GM12878 (cell line): ENCODE results near the gene DOLPP1. TPM values are rescaled to one million over a fixed set of nuclear protein-coding genes. Genes with fewer than 3 reads are reported as not detected.

Experiments
- ATAC-seq: fragments of 200-7000 bp; cut with Tn5 transposase; 3 replicates; pipeline ENCODE4 v1.9.1; 2020; ENCODE audit warnings: mild to moderate bottlenecking, moderate library complexity
- BruUV-seq: library from RNA; stranded (reverse); fragments of 400-500 nt; replicated peaks from 2 replicates; lab custom pipeline; 2021; lab: Mats Ljungman, UMichigan
- CTCF ChIA-PET: fragments of 300-600 bp; sonication (Branson Sonifier 250); formaldehyde crosslinking; extraction: SDS; loops from one replicate; lab custom pipeline; 2021; ENCODE audit warnings: inconsistent platforms; lab: Yijun Ruan, JAX
- POLR2A ChIA-PET: fragments of 350-600 bp; formaldehyde crosslinking; extraction: SDS; loops from one replicate; lab custom pipeline; 2021; ENCODE audit warnings: inconsistent platforms; lab: Charles Lee
- RAD21 ChIA-PET: fragments of 300-600 bp; sonication (Branson Sonifier 250); formaldehyde crosslinking; loops from one replicate; lab custom pipeline; 2023; ENCODE audit warnings: antibody characterized with exemption; ENCODE audit not compliant: unreplicated experiment; lab: Charles Lee
- SMC1A ChIA-PET: fragments of 300-600 bp; sonication (Branson Sonifier 250); formaldehyde crosslinking; loops from one replicate; lab custom pipeline; 2023; ENCODE audit not compliant: unreplicated experiment, uncharacterized antibody; lab: Charles Lee
- DNase-seq: peaks from one replicate; pipeline ENCODE4 v3.0.0-alpha.2; 2011; ENCODE audit warnings: low read depth, low spot score
- FAIRE-seq: peaks from 3 replicates; lab custom pipeline; 2011; peaks lifted over from hg19 to GRCh38; lab: Jason Lieb, UNC
- H2AFZ ChIP-seq: 2 replicates; pipeline ENCODE4 v1.6.0; 2011; ENCODE audit warnings: low read depth, low read length, control low read depth; ENCODE audit not compliant: control insufficient read depth
- H3K27ac ChIP-seq: 2 replicates; pipeline ENCODE4 v1.5.1; 2011; ENCODE audit warnings: control low read depth; ENCODE audit not compliant: control insufficient read depth, insufficient read depth
- H3K27me3 ChIP-seq, 2 experiments: replicated peaks in 1 of 2; 2 replicates each; pipeline versions ENCODE4 v1.6.0 to v1.6.1; 2011; ENCODE audit warnings: low read length in 1 of 2; ENCODE audit not compliant: control insufficient read depth in 2 of 2, insufficient read depth in 2 of 2
- H3K36me3 ChIP-seq, 2 experiments: 2 replicates each; pipeline ENCODE4 v1.5.1; 2011; ENCODE audit warnings: low read length in 1 of 2; ENCODE audit not compliant: control insufficient read depth in 2 of 2, insufficient read depth in 2 of 2
- H3K4me1 ChIP-seq: 2 replicates; pipeline ENCODE4 v1.6.1; 2011; ENCODE audit warnings: mild to moderate bottlenecking, low read length, moderate library complexity, mixed read lengths; ENCODE audit not compliant: control insufficient read depth, insufficient read depth
- H3K4me2 ChIP-seq: 2 replicates; pipeline ENCODE4 v1.6.0; 2011; ENCODE audit warnings: control low read depth; ENCODE audit not compliant: control insufficient read depth, insufficient read depth
- H3K4me3 ChIP-seq: fragments of 200-600 bp; sonication (generic); 2 replicates; pipeline ENCODE4 v1.5.1; 2016
- H3K79me2 ChIP-seq: 2 replicates; pipeline ENCODE4 v1.6.0; 2011; ENCODE audit warnings: low read length; ENCODE audit not compliant: control insufficient read depth, insufficient read depth
- H3K9ac ChIP-seq: 2 replicates; pipeline ENCODE4 v1.8.0; 2011; ENCODE audit warnings: low read length, control low read depth, mixed read lengths; ENCODE audit not compliant: control insufficient read depth, insufficient read depth
- H3K9me3 ChIP-seq: replicated peaks from 3 replicates; pipeline ENCODE4 v1.5.1; 2011; ENCODE audit warnings: mild to moderate bottlenecking, low read length; ENCODE audit not compliant: control insufficient read depth, insufficient read depth
- H4K20me1 ChIP-seq: 2 replicates; pipeline ENCODE4 v1.6.0; 2011; ENCODE audit not compliant: control insufficient read depth, insufficient read depth
- BHLHE40 ChIP-seq, 2 experiments: fragments of 450-650 bp in 1 of 2; IDR thresholded peaks; 2 replicates each; pipeline ENCODE4 v1.6.1; 2011 to 2017; ENCODE audit warnings: low read depth in 2 of 2, borderline replicate concordance in 1 of 2, improper control_type of control experiment in 1 of 2, low read length in 1 of 2, mild to moderate bottlenecking in 1 of 2
- CTCF ChIP-seq, 3 experiments: IDR thresholded peaks in 2 of 3; conservative IDR thresholded peaks in 1 of 3; 2 replicates each; pipeline ENCODE4 v1.5.1; 2011; ENCODE audit warnings: low read depth in 3 of 3, low read length in 3 of 3, mild to moderate bottlenecking in 3 of 3, control low read depth in 2 of 3, moderate library complexity in 2 of 3, inconsistent platforms in 1 of 3, mixed read lengths in 1 of 3; ENCODE audit not compliant: control insufficient read depth in 2 of 3, insufficient read depth in 1 of 3; ENCODE audit errors: extremely low read depth in 1 of 3
- IKZF2 ChIP-seq, 2 experiments: fragments of 450-650 bp; IDR thresholded peaks; 2 replicates each; pipeline ENCODE4 v1.6.1; 2017; ENCODE audit warnings: mild to moderate bottlenecking in 2 of 2, moderate library complexity in 2 of 2
- JUNB ChIP-seq: IDR thresholded peaks from 2 replicates; pipeline ENCODE4 v1.6.1; 2016; ENCODE audit warnings: antibody characterized with exemption, mild to moderate bottlenecking
- MEF2B ChIP-seq: fragments of 450-650 bp; IDR thresholded peaks from 2 replicates; pipeline ENCODE4 v1.6.1; 2018; ENCODE audit warnings: mild to moderate bottlenecking, moderate library complexity; ENCODE audit not compliant: partially characterized antibody, poor library complexity, severe bottlenecking
- POU2F2 ChIP-seq: IDR thresholded peaks from 3 replicates; pipeline ENCODE4 v1.6.1; 2011; ENCODE audit warnings: low read depth, mild to moderate bottlenecking, low read length, borderline replicate concordance
- RUNX3 ChIP-seq: IDR thresholded peaks from 2 replicates; pipeline ENCODE4 v1.6.1; 2012; ENCODE audit warnings: low read length, inconsistent platforms
- SKIL ChIP-seq: fragments of 450-650 bp; IDR thresholded peaks from 2 replicates; pipeline ENCODE4 v1.6.1; 2017; ENCODE audit warnings: mild to moderate bottlenecking, low read depth, inconsistent platforms; ENCODE audit not compliant: poor library complexity, severe bottlenecking
- TARDBP ChIP-seq: IDR thresholded peaks from 2 replicates; pipeline ENCODE4 v1.6.1; 2016; ENCODE audit warnings: borderline replicate concordance
- TBL1XR1 ChIP-seq: IDR thresholded peaks from 2 replicates; pipeline ENCODE4 v1.6.1; 2012; ENCODE audit warnings: low read depth, low read length, improper control_type of control experiment
- TCF12 ChIP-seq: IDR thresholded peaks from 2 replicates; pipeline ENCODE4 v1.6.1; 2011; ENCODE audit warnings: low read depth, mild to moderate bottlenecking, low read length
- WGBS: methylation state at CpG from one replicate; pipeline ENCODE4 v1.1.6; 2016; ENCODE audit warnings: low lambda C conversion rate; ENCODE audit not compliant: insufficient replicate concordance, insufficient coverage; ENCODE audit errors: missing lambda C conversion rate; 5-methylcytosine and 5-hydroxymethylcytosine counted together
- in situ Hi-C: fragments of 300-500 bp; cut with MboI; formaldehyde crosslinking; loops from 9 replicates; pipeline ENCODE4 v1.14.3; 2018; ENCODE audit warnings: mixed read lengths
- intact Hi-C: fragments of 100-400 bp; cut with micrococcal nuclease; formaldehyde crosslinking; loops from one replicate; pipeline ENCODE4 v1.14.2; 2022; ENCODE audit not compliant: unreplicated experiment
- polyA plus RNA-seq, 11 experiments: library from polyadenylated mRNA; depleted of rRNA in 4 of 11; unstranded in 6 of 11; stranded (reverse) in 5 of 11; fragments of >200 nt; fragmentation: Nextera tagmentation in 4 of 11; fragmentation: Illumina TruSeq in 1 of 11; extraction: Ambion mirVana in 4 of 11; extraction: Trizol in 1 of 11; gene quantifications; 1 replicate in 1 of 11; 2 replicates in 10 of 11; pipeline versions ENCODE4 v1.2.1 to v1.2.3, GENCODE V29; 2011 to 2016; ENCODE audit warnings: inconsistent platforms in 2 of 11, missing spikeins in 2 of 11, low read depth in 1 of 11
- total RNA-seq, 4 experiments: library from RNA; depleted of rRNA in 3 of 4; stranded (reverse); fragments of >200 nt in 3 of 4; fragmentation: Illumina TruSeq in 1 of 4; extraction: Trizol in 1 of 4; gene quantifications; 2 replicates each; pipeline versions ENCODE4 v1.2.1 to v1.2.3, GENCODE V29; 2013 to 2021

The DOLPP1 gene
- total and polyA plus RNA-seq, 10 of the 15 experiments (the other 5 are each of a cell fraction or from before 2014, with no cell fraction given) = 0.76 to 19.9 (median 13.4) TPM

GRCh38 chr9:129125478-129125877 lies 44.6 kb downstream of the DOLPP1 start:
- in situ Hi-C loops (no loop called here), intact Hi-C loops (no loop called here)
- ChIA-PET SMC1A (interaction anchor here (0.9 to 2.2 kb wide), 5 partner anchors 12 to 455 kb away, joined by 3 to 11 read pairs (median 4); no protein-coding TSS in a partner anchor), RAD21 (interaction anchor here (0.9 to 1.5 kb wide), 7 partner anchors 12 to 502 kb away, joined by 3 to 7 read pairs (median 3); partner anchors contain the start of genes CRAT, PTPA and SH3GLB2), CTCF (interaction anchor here (0.8 to 11.5 kb wide), 10 partner anchors 8 to 665 kb away, joined by 3 to 175 read pairs (median 5); partner anchors contain the start of gene NTMT1), POLR2A (interaction anchor here (1.2 to 2.5 kb wide), 3 partner anchors 11 to 14 kb away, joined by 3 to 14 read pairs (median 5); no protein-coding TSS in a partner anchor)
- no peak for DNase-seq
- Histone ChIP-seq H3K79me2 (no peaks in the 10 kb centered on the region), H3K4me1 (peaks cover 3% of the 10 kb centered on the region; the same call in 1 of the 2 replicates), H3K27me3 (no peaks in the 10 kb centered on the region), H3K9ac (no peak overlapping the region), H3K9me3 (no peaks in the 10 kb centered on the region), H3K4me2 (no peak overlapping the region; the same call in 1 of the 2 replicates), H3K36me3 (peaks cover 20 to 21% of the 10 kb centered on the region in 2 experiments), H3K27ac (no peak overlapping the region), H2AFZ (no peak overlapping the region), H4K20me1 (no peaks in the 10 kb centered on the region), H3K4me3 (no peak overlapping the region)
- no TSS peak for BruUV-seq
- no peak for FAIRE-seq
- ATAC-seq = peak; percentile 97
- peak; percentile 46 for TF ChIP-seq RUNX3
- TF ChIP-seq SKIL = peak; percentile 42
- peak; percentile 15 to 20; a peak in 1 of 4 replicates for TF ChIP-seq IKZF2 (IDR thresholded peaks at IDR 0.05)
- TF ChIP-seq MEF2B = peak; percentile 71
- no peak for TF ChIP-seq CTCF (IDR thresholded peaks at IDR 0.05 in 2 of 3, conservative IDR thresholded peaks at IDR 0.05 in 1 of 3; ENCODE audit: control insufficient read depth in 2 of 3, extremely low read depth in 1 of 3, insufficient read depth in 1 of 3, low read depth in 3 of 3, low read length in 3 of 3)
- TF ChIP-seq TARDBP = no peak
- TF ChIP-seq POU2F2 = no peak
- TF ChIP-seq TCF12 = peak; percentile 47; the same call in 1 of the 2 replicates
- TF ChIP-seq JUNB = peak; percentile 37; the same call in 1 of the 2 replicates
- TF ChIP-seq BHLHE40 (IDR thresholded peaks at IDR 0.05; ENCODE audit: borderline replicate concordance in 1 of 2, low read depth in 2 of 2, low read length in 1 of 2) = peak in 1 of 2 experiments; percentile 19; a peak in 1 of 4 replicates
- TF ChIP-seq TBL1XR1 = no peak
- WGBS = 3% methylated on average over 8 of the region's 8 CpGs
